HepG2 (cell line): ENCODE measurements around the gene TLE2. TPM values are rescaled to one million over a fixed set of nuclear protein-coding genes. Genes with fewer than 3 reads are reported as not detected.

Experiments used
- ARHGAP35 ChIP-seq: sonication (generic); formaldehyde crosslinking; IDR thresholded peaks from 2 replicates; pipeline ENCODE4 v1.9.0; 2022; ENCODE audit warnings: mild to moderate bottlenecking, inconsistent platforms, moderate library complexity, missing genetic modification reagents, borderline replicate concordance
- ETV5 ChIP-seq: IDR thresholded peaks from 2 replicates; pipeline ENCODE4 v1.6.1; 2018; ENCODE audit warnings: missing biosample characterization, missing genetic modification reagents, inconsistent platforms, borderline replicate concordance
- FOXK1 ChIP-seq: sonication (generic); formaldehyde crosslinking; IDR thresholded peaks from 2 replicates; pipeline ENCODE4 v1.4.0; 2020; ENCODE audit warnings: low read depth, missing genetic modification reagents, borderline replicate concordance
- HES4 ChIP-seq: sonication (generic); formaldehyde crosslinking; IDR thresholded peaks from 2 replicates; pipeline ENCODE4 v1.9.0; 2021; ENCODE audit warnings: mild to moderate bottlenecking, missing genetic modification reagents, borderline replicate concordance
- MAX ChIP-seq: IDR thresholded peaks from 2 replicates; pipeline ENCODE4 v1.6.1; 2012; ENCODE audit warnings: inconsistent platforms
- MTF2 ChIP-seq: sonication (generic); formaldehyde crosslinking; IDR thresholded peaks from 2 replicates; pipeline ENCODE4 v1.5.0; 2020; ENCODE audit warnings: missing genetic modification reagents, borderline replicate concordance
- PBX2 ChIP-seq: IDR thresholded peaks from 2 replicates; pipeline ENCODE4 v1.6.1; 2016; ENCODE audit warnings: control low read depth
- PHF8 ChIP-seq: sonication (generic); formaldehyde crosslinking; IDR thresholded peaks from 2 replicates; pipeline ENCODE4 v1.5.0; 2020; ENCODE audit warnings: missing genetic modification reagents
- RFXAP ChIP-seq: sonication (generic); formaldehyde crosslinking; IDR thresholded peaks from 2 replicates; pipeline ENCODE4 v1.4.0; 2020; ENCODE audit warnings: missing genetic modification reagents, borderline replicate concordance
- SAFB2 ChIP-seq: sonication (generic); formaldehyde crosslinking; IDR thresholded peaks from 2 replicates; pipeline ENCODE4 v1.5.1; 2020; ENCODE audit warnings: missing genetic modification reagents, low read depth, mild to moderate bottlenecking, borderline replicate concordance
- SALL1 ChIP-seq: sonication (generic); formaldehyde crosslinking; IDR thresholded peaks from 2 replicates; pipeline ENCODE4 v1.8.0; 2022; ENCODE audit warnings: mild to moderate bottlenecking, missing genetic modification reagents
- TOE1 ChIP-seq: sonication (generic); formaldehyde crosslinking; IDR thresholded peaks from 2 replicates; pipeline ENCODE4 v1.4.0; 2020; ENCODE audit warnings: mild to moderate bottlenecking, missing genetic modification reagents
- ZBTB37 ChIP-seq: sonication (generic); formaldehyde crosslinking; IDR thresholded peaks from 2 replicates; pipeline ENCODE4 v1.4.0; 2020; ENCODE audit warnings: mild to moderate bottlenecking, missing genetic modification reagents
- ZNF101 ChIP-seq: sonication (generic); formaldehyde crosslinking; IDR thresholded peaks from 2 replicates; pipeline ENCODE4 v1.4.0; 2020; ENCODE audit warnings: mild to moderate bottlenecking, low read depth, missing genetic modification reagents, borderline replicate concordance
- ZNF350 ChIP-seq: sonication (generic); formaldehyde crosslinking; IDR thresholded peaks from 2 replicates; pipeline ENCODE4 v1.4.0; 2020; ENCODE audit warnings: mild to moderate bottlenecking, low read depth, missing genetic modification reagents, borderline replicate concordance
- ZNF609 ChIP-seq: sonication (generic); formaldehyde crosslinking; IDR thresholded peaks from 2 replicates; pipeline ENCODE4 v1.4.0; 2020; ENCODE audit warnings: mild to moderate bottlenecking, missing genetic modification reagents, borderline replicate concordance
- ZSCAN25 ChIP-seq: sonication (generic); formaldehyde crosslinking; IDR thresholded peaks from 2 replicates; pipeline ENCODE4 v1.8.0; 2022; ENCODE audit warnings: mild to moderate bottlenecking, missing genetic modification reagents
- polyA plus RNA-seq, 8 experiments: library from polyadenylated mRNA; depleted of rRNA in 3 of 8; stranded (reverse) in 7 of 8; unstranded in 1 of 8; fragments of >200 nt; fragmentation: Illumina TruSeq in 4 of 8; extraction: Trizol in 4 of 8; gene quantifications; 2 replicates each; pipeline versions ENCODE4 v1.2.1 to v1.2.3, GENCODE V29; 2011 to 2016; ENCODE audit warnings: low read depth in 4 of 8, missing spikeins in 1 of 8, mixed read lengths in 1 of 8; ENCODE audit not compliant: insufficient read depth in 1 of 8
- total RNA-seq, 5 experiments: library from RNA; depleted of rRNA; stranded (reverse); fragments of >200 nt; fragmentation: Illumina TruSeq; extraction: Trizol; gene quantifications; 2 replicates each; pipeline ENCODE4 v1.2.3, GENCODE V29; 2016; ENCODE audit warnings: low read depth in 1 of 5
- TF ChIP-seq, protein P1 (sequence below): sonication (generic); formaldehyde crosslinking; IDR thresholded peaks from 2 replicates; pipeline ENCODE4 v1.4.0; 2020; ENCODE audit warnings: missing genetic modification reagents

TLE2 gene
- total and polyA plus RNA-seq, 2 of the 13 experiments (the other 11 are each of a cell fraction or from before 2014, with no cell fraction given), result 0.07 to 0.81 TPM

DNA sequence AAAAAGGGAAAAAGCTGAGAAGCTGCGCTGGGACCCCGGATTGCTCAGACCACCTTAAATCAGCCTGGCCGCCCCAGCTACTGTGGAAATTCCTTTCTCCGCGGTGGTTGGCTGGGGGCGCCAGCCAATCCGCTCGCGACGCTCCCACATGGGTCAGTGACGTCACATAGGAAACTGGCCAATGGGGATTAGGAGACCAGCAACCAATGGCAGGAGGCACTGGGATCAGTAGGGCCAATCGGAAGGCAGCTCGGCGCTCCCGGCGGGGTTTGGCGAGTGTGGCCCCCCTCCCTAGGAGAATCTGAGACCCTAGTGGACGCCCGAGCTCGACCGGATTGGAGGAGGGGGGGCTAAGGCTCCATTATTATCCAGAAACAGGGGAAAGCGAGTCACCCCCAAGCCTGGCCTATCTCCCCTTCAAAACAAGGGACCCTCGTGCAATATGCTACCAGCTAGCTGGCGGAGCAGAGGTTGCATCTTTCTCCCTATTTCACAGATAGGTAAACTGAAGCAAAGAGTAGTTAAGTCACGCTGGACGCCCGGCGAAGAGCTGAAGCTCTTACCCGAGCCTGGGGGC, 6.5 kb upstream of the TLE2 start (continued):
- TF ChIP-seq TOE1 (CRISPR knock-in tag) (no peak), HES4 (CRISPR knock-in tag) (no peak), ETV5 (CRISPR knock-in tag) (no peak), ZNF101 (CRISPR knock-in tag) (no peak), ZSCAN25 (CRISPR knock-in tag) (no peak), ARHGAP35 (CRISPR knock-in tag) (no peak), ZBTB37 (CRISPR knock-in tag) (no peak), PHF8 (CRISPR knock-in tag) (peak; percentile 40; the same call in 1 of the 2 replicates), MAX (no peak), SAFB2 (CRISPR knock-in tag) (no peak), ZNF609 (CRISPR knock-in tag) (0 out of 2 replicates have a peak, but pooled peaks have one; percentile 24), MTF2 (CRISPR knock-in tag) (no peak), SALL1 (CRISPR knock-in tag) (peak; percentile 11), ZNF350 (CRISPR knock-in tag) (0 out of 2 replicates have a peak, but pooled peaks have one; percentile 39), RFXAP (peak; percentile 98), PBX2 (CRISPR knock-in tag) (no peak), FOXK1 (CRISPR knock-in tag) (no peak)
- TF ChIP-seq, protein P1, sequence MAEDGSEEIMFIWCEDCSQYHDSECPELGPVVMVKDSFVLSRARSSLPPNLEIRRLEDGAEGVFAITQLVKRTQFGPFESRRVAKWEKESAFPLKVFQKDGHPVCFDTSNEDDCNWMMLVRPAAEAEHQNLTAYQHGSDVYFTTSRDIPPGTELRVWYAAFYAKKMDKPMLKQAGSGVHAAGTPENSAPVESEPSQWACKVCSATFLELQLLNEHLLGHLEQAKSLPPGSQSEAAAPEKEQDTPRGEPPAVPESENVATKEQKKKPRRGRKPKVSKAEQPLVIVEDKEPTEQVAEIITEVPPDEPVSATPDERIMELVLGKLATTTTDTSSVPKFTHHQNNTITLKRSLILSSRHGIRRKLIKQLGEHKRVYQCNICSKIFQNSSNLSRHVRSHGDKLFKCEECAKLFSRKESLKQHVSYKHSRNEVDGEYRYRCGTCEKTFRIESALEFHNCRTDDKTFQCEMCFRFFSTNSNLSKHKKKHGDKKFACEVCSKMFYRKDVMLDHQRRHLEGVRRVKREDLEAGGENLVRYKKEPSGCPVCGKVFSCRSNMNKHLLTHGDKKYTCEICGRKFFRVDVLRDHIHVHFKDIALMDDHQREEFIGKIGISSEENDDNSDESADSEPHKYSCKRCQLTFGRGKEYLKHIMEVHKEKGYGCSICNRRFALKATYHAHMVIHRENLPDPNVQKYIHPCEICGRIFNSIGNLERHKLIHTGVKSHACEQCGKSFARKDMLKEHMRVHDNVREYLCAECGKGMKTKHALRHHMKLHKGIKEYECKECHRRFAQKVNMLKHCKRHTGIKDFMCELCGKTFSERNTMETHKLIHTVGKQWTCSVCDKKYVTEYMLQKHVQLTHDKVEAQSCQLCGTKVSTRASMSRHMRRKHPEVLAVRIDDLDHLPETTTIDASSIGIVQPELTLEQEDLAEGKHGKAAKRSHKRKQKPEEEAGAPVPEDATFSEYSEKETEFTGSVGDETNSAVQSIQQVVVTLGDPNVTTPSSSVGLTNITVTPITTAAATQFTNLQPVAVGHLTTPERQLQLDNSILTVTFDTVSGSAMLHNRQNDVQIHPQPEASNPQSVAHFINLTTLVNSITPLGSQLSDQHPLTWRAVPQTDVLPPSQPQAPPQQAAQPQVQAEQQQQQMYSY (CRISPR knock-in tag), result no peak
